PC-3 (cell line): ENCODE data around the gene SELENOM. TPM values are rescaled to one million over a fixed set of nuclear protein-coding genes. Genes with fewer than 3 reads are reported as not detected.

Experiments
- ATAC-seq: fragments of 200-7000 bp; cut with Tn5 transposase; 2 replicates; pipeline ENCODE4 v1.9.1; 2020; ENCODE audit warnings: mild to moderate bottlenecking, moderate library complexity
- BruUV-seq: library from RNA; stranded (reverse); fragments of 400-500 nt; replicated peaks from 2 replicates; lab custom pipeline; 2021; lab: Mats Ljungman, UMichigan
- CTCF ChIA-PET: fragments of 300-600 bp; sonication (Branson Sonifier 250); formaldehyde crosslinking; loops from one replicate; lab custom pipeline; 2022; ENCODE audit warnings: antibody characterized with exemption; lab: Charles Lee
- POLR2A ChIA-PET: fragments of 300-600 bp; sonication (Branson Sonifier 250); formaldehyde crosslinking; loops from one replicate; lab custom pipeline; 2022; ENCODE audit warnings: antibody characterized with exemption; ENCODE audit not compliant: unreplicated experiment; lab: Charles Lee
- DNase-seq: peaks from one replicate; pipeline ENCODE4 v3.0.0-alpha.2; 2015
- H2AFZ ChIP-seq: fragments of 300-600 bp; sonication (generic); 2 replicates; pipeline ENCODE4 v1.6.0; 2016; ENCODE audit warnings: antibody characterized with exemption, low read length
- H3F3A ChIP-seq: fragments of 300-600 bp; sonication (generic); one replicate; pipeline ENCODE4 v1.6.0; 2017; ENCODE audit warnings: antibody characterized with exemption, low read length, control low read depth, mild to moderate bottlenecking; ENCODE audit not compliant: unreplicated experiment
- H3K27ac ChIP-seq: fragments of 300-600 bp; sonication (generic); 2 replicates; pipeline ENCODE4 v1.5.1; 2016; ENCODE audit warnings: mild to moderate bottlenecking, low read length
- H3K27me3 ChIP-seq: fragments of 300-600 bp; sonication (generic); 2 replicates; pipeline ENCODE4 v1.6.1; 2016; ENCODE audit warnings: low read length, mixed read lengths
- H3K36me3 ChIP-seq: fragments of 300-600 bp; sonication (generic); 2 replicates; pipeline ENCODE4 v1.6.1; 2016; ENCODE audit warnings: low read depth, mixed run types, low read length, mixed read lengths
- H3K4me1 ChIP-seq: fragments of 300-600 bp; sonication (generic); 2 replicates; pipeline ENCODE4 v1.5.1; 2016; ENCODE audit warnings: low read length; ENCODE audit not compliant: insufficient read depth
- H3K4me2 ChIP-seq: fragments of 300-600 bp; sonication (generic); 2 replicates; pipeline ENCODE4 v1.6.0; 2016; ENCODE audit warnings: low read length
- H3K4me3 ChIP-seq: fragments of 300-600 bp; sonication (generic); 2 replicates; pipeline ENCODE4 v1.5.1; 2016; ENCODE audit warnings: mild to moderate bottlenecking, low read length, mixed read lengths
- H3K79me2 ChIP-seq: fragments of 300-600 bp; sonication (generic); 2 replicates; pipeline ENCODE4 v1.6.1; 2017; ENCODE audit warnings: low read length, mixed read lengths
- H3K9ac ChIP-seq: fragments of 300-600 bp; sonication (generic); 2 replicates; pipeline ENCODE4 v1.6.0; 2016; ENCODE audit warnings: mild to moderate bottlenecking, low read length
- H3K9me2 ChIP-seq: fragments of 300-600 bp; sonication (generic); replicated peaks from 2 replicates; pipeline ENCODE4 v1.6.1; 2016; ENCODE audit warnings: mixed run types, low read length, mixed read lengths
- H3K9me3 ChIP-seq: fragments of 300-600 bp; sonication (generic); 2 replicates; pipeline ENCODE4 v1.6.1; 2016; ENCODE audit warnings: low read length, mixed read lengths
- H4K20me1 ChIP-seq: fragments of 300-600 bp; sonication (generic); 2 replicates; pipeline ENCODE4 v1.6.1; 2016; ENCODE audit warnings: low read length, mixed read lengths
- EZH2 ChIP-seq: fragments of 300-600 bp; sonication (generic); IDR thresholded peaks from one replicate; pipeline ENCODE4 v1.6.1; 2017; ENCODE audit warnings: antibody characterized with exemption, mild to moderate bottlenecking, low read length; ENCODE audit not compliant: unreplicated experiment
- EZH2phosphoT487 ChIP-seq: fragments of 300-600 bp; sonication (generic); IDR thresholded peaks from 2 replicates; pipeline ENCODE4 v1.6.1; 2018; ENCODE audit warnings: mild to moderate bottlenecking, antibody characterized with exemption, low read length, borderline replicate concordance
- intact Hi-C: fragments of 100-400 bp; cut with micrococcal nuclease; formaldehyde crosslinking; loops from 2 replicates; pipeline ENCODE4 v1.9.0; 2023
- total RNA-seq: library from RNA; depleted of rRNA; stranded (reverse); fragments of >200 nt; gene quantifications from 2 replicates; pipeline ENCODE4 v1.2.3, GENCODE V29; 2014
- TF ChIP-seq, protein P1 (sequence below): fragments of 300-600 bp; sonication (generic); conservative IDR thresholded peaks from 2 replicates; pipeline ENCODE4 v1.5.1; 2017; ENCODE audit warnings: antibody characterized with exemption, low read depth, mild to moderate bottlenecking, low read length

Gene SELENOM
- total RNA-seq, 1 experiment from 2014 or later, result 36.8 TPM

DNA sequence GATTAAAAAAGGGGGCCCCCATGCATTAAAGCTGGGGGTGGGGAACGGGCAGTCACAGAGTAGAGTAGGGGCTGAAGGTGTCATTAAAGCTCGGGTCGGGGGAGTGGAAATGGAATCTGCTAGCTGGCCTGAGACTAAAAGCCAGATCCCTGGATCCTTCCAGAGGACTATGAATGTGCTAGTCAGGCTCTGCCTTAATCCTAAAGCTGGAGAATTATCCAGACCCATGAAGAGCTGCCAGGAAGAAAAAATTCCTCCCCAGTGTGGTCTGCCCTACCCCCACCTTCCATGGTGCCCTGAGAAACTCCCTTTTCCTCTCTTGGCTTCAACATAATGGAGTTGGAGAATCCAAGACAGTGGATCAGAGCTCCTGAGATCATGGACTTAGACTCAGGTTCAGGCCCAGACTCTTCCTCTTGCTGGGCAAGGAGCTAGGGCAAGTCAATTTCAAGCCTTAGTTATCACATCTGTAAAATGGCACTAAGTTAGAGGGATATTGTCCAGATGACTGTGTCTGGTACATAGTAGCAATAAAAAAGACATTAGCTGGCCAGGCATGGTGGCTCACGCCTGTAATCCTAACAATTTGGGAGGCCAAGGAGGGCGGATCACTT lies 50.3 kb downstream of the SELENOM start:
- Histone ChIP-seq H3K36me3 (no peaks in the 10 kb centered on the region), H3K9me3 (no peaks in the 10 kb centered on the region), H3K4me2 (no peak overlapping the region), H3K79me2 (no peaks in the 10 kb centered on the region), H3K27ac (no peak overlapping the region), H3K27me3 (no peaks in the 10 kb centered on the region), H2AFZ (no peak overlapping the region), H3K4me1 (peaks cover 16% of the 10 kb centered on the region; the same call in 1 of the 2 replicates), H4K20me1 (no peaks in the 10 kb centered on the region), H3K9me2 (no peaks in the 10 kb centered on the region), H3F3A (no peaks in the 10 kb centered on the region), H3K4me3 (no peak overlapping the region), H3K9ac (no peak overlapping the region)
- ChIA-PET CTCF (no interaction called here), POLR2A (no interaction called here)
- intact Hi-C loops, result no loop called here
- BruUV-seq, result no TSS peak
- TF ChIP-seq EZH2phosphoT487, result no peak
- no peak for TF ChIP-seq EZH2
- TF ChIP-seq, protein P1, sequence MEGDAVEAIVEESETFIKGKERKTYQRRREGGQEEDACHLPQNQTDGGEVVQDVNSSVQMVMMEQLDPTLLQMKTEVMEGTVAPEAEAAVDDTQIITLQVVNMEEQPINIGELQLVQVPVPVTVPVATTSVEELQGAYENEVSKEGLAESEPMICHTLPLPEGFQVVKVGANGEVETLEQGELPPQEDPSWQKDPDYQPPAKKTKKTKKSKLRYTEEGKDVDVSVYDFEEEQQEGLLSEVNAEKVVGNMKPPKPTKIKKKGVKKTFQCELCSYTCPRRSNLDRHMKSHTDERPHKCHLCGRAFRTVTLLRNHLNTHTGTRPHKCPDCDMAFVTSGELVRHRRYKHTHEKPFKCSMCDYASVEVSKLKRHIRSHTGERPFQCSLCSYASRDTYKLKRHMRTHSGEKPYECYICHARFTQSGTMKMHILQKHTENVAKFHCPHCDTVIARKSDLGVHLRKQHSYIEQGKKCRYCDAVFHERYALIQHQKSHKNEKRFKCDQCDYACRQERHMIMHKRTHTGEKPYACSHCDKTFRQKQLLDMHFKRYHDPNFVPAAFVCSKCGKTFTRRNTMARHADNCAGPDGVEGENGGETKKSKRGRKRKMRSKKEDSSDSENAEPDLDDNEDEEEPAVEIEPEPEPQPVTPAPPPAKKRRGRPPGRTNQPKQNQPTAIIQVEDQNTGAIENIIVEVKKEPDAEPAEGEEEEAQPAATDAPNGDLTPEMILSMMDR, result no peak
- no peak for DNase-seq
- ATAC-seq, result no peak

DNA sequence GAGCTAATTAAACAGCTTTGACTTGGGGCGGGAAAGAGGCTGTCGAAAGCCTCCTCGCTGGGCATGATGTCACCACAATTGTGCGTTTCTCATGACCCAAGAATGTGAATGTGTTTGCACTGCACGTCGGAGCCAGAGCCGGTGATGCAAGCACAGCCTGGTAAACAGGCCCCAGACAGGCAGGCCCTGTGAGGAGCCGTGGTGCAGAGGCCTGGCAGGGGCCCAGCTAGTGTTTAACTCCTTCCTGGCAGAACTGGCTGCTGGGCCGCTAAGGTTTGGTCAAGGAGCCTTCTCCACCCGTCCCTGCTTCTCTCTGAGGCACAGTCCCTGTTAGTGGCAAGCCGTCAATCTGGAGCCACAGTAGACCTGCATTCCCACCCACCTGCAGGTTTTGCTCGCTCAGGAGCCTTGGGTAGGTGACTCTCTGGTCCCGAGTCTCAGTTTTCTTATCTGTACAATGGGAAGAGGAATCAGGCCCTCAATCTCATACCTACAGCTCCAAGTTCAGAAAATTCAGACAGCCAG lies 51.7 kb downstream of the SELENOM start:
- no peak overlapping the region; the same call in 1 of the 2 replicates for H3K9ac ChIP-seq
- POLR2A ChIA-PET, result interaction anchor here (0.6 kb wide), 1 partner anchor 27 kb away, joined by 3 read pairs; no protein-coding TSS in a partner anchor
- CTCF ChIA-PET, result no interaction called here

More for the DNA sequence above, 51.7 kb downstream of the SELENOM start:
- DNase-seq (peak; percentile 83), ATAC-seq (peak; percentile 89)
- Histone ChIP-seq H3K9me3 (no peaks in the 10 kb centered on the region), H2AFZ (no peak overlapping the region), H3K4me2 (peak overlapping the region; percentile 33; the same call in 1 of the 2 replicates), H3F3A (no peaks in the 10 kb centered on the region), H3K4me3 (no peak overlapping the region), H3K27me3 (no peaks in the 10 kb centered on the region), H3K4me1 (peaks cover 12% of the 10 kb centered on the region; the same call in 1 of the 2 replicates), H4K20me1 (no peaks in the 10 kb centered on the region), H3K9me2 (no peaks in the 10 kb centered on the region), H3K36me3 (no peaks in the 10 kb centered on the region), H3K79me2 (no peaks in the 10 kb centered on the region), H3K27ac (0 out of 2 replicates have a peak overlapping the region, but pooled peaks have one; percentile 23)
- no TSS peak for BruUV-seq
- intact Hi-C loops, result no loop called here
- TF ChIP-seq, protein P1, result no peak
- TF ChIP-seq EZH2phosphoT487 (no peak), EZH2 (no peak)
